ENCODE results near the gene ACSS3. TPM values are rescaled to one million over a fixed set of nuclear protein-coding genes. Genes with fewer than 3 reads are reported as not detected.

Gene ACSS3
- total and polyA plus RNA-seq, 10 of the 15 experiments (the other 5 are each of a cell fraction or from before 2014, with no cell fraction given): 0.06 to 0.31 TPM; not detected in 8

- POLR2A ChIA-PET: no interaction called here
- no peaks in the 10 kb centered on the region for H3K36me3 ChIP-seq (ENCODE audit: control insufficient read depth in 2 of 2, insufficient read depth in 2 of 2, low read length in 1 of 2)
- H3K27ac ChIP-seq (ENCODE audit: control insufficient read depth, insufficient read depth): no peak overlapping the region
- H3K4me3 ChIP-seq: no peak overlapping the region
- DNase-seq (ENCODE audit: low read depth, low spot score) (no peak), FAIRE-seq (no peak), ATAC-seq (no peak)
- H3K9me3 ChIP-seq (replicated peaks; ENCODE audit: control insufficient read depth, insufficient read depth, low read length): no peaks in the 10 kb centered on the region
- intact Hi-C loops (cut with micrococcal nuclease; ENCODE audit: unreplicated experiment): no loop called here
- H3K27me3 ChIP-seq (replicated peaks in 1 of 2; ENCODE audit: control insufficient read depth in 2 of 2, insufficient read depth in 2 of 2, low read length in 1 of 2): no peaks in the 10 kb centered on the region
- no peaks in the 10 kb centered on the region for H3K4me1 ChIP-seq (ENCODE audit: control insufficient read depth, insufficient read depth, low read length)
- H3K4me2 ChIP-seq (ENCODE audit: control insufficient read depth, insufficient read depth): no peak overlapping the region
- in situ Hi-C loops (cut with MboI): no loop called here
- TF ChIP-seq YBX1 (IDR thresholded peaks at IDR 0.05) (no peak), ASH2L (IDR thresholded peaks at IDR 0.05; ENCODE audit: borderline replicate concordance, low read depth) (no peak), IRF4 (IDR thresholded peaks at IDR 0.05; ENCODE audit: low read depth, low read length) (no peak), SMAD1 (IDR thresholded peaks at IDR 0.05; ENCODE audit: low read depth, partially characterized antibody) (no peak), TCF3 (IDR thresholded peaks at IDR 0.05; ENCODE audit: borderline replicate concordance, insufficient read depth, low read depth, low read length) (no peak), EGR1 (IDR thresholded peaks at IDR 0.05; ENCODE audit: borderline replicate concordance in 1 of 2, low read depth in 2 of 2, low read length in 2 of 2) (no peak), ZBTB40 (IDR thresholded peaks at IDR 0.05; ENCODE audit: borderline replicate concordance) (no peak), TBL1XR1 (IDR thresholded peaks at IDR 0.05; ENCODE audit: low read depth, low read length) (no peak), CHD2 (IDR thresholded peaks at IDR 0.05; ENCODE audit: borderline replicate concordance, low read depth, low read length) (no peak), DPF2 (IDR thresholded peaks at IDR 0.05) (no peak), TAF1 (IDR thresholded peaks at IDR 0.05; ENCODE audit: borderline replicate concordance, low read depth, low read length) (no peak), POLR2AphosphoS5 (IDR thresholded peaks at IDR 0.05; ENCODE audit: low read length) (no peak), IRF3 (IDR thresholded peaks at IDR 0.05) (no peak), BMI1 (IDR thresholded peaks at IDR 0.05; ENCODE audit: borderline replicate concordance) (no peak), SREBF1 (IDR thresholded peaks at IDR 0.05; ENCODE audit: low read length) (no peak)
- no peak overlapping the region for H3K9ac ChIP-seq (ENCODE audit: control insufficient read depth, insufficient read depth, low read length)
- BruUV-seq (replicated peaks): no TSS peak
- SMC1A ChIA-PET (ENCODE audit: uncharacterized antibody, unreplicated experiment): interaction anchor here (1.0 kb wide), 1 partner anchor 8 kb away, joined by 5 read pairs; no protein-coding TSS in a partner anchor
- H2AFZ ChIP-seq (ENCODE audit: control insufficient read depth, low read depth, low read length): no peak overlapping the region
- CTCF ChIA-PET: no interaction called here
- RAD21 ChIA-PET (ENCODE audit: unreplicated experiment): no interaction called here
- 44% methylated on average over 6 of the region's 6 CpGs for WGBS (ENCODE audit: insufficient coverage, insufficient replicate concordance, low lambda C conversion rate, missing lambda C conversion rate)
- H4K20me1 ChIP-seq (ENCODE audit: control insufficient read depth, insufficient read depth): no peaks in the 10 kb centered on the region
- H3K79me2 ChIP-seq (ENCODE audit: control insufficient read depth, insufficient read depth, low read length): no peaks in the 10 kb centered on the region
Observed at GRCh38 chr12:81224626-81225025, 146.7 kb downstream of the ACSS3 start.
